Mesenchymal stem cell (in vitro differentiated cells and primary cell): Measurements from ENCODE around the gene HDAC4.
A peak's percentile ranks its signal among the peaks of the same experiment; 100 is the strongest.

ENCODE experiments used
- DNase-seq: peaks from one replicate; pipeline ENCODE4 v3.0.0-alpha.2; 2013
- H2AFZ ChIP-seq: one replicate; pipeline ENCODE4 v1.6.1; 2013; ENCODE audit warnings: low read depth, mild to moderate bottlenecking, control low read depth, inconsistent platforms, low read length, moderate library complexity
- H2AK5ac ChIP-seq: 2 replicates; pipeline ENCODE4 v1.6.1; 2013; ENCODE audit warnings: low read length, moderate library complexity, mild to moderate bottlenecking, inconsistent platforms; ENCODE audit not compliant: severe bottlenecking
- H2BK120ac ChIP-seq: one replicate; pipeline ENCODE4 v1.6.1; 2013; ENCODE audit warnings: low read depth, mild to moderate bottlenecking, inconsistent platforms, low read length, moderate library complexity
- H2BK12ac ChIP-seq, 2 experiments: one replicate each; pipeline ENCODE4 v1.6.1; 2013; ENCODE audit warnings: inconsistent platforms in 2 of 2, low read length in 2 of 2, mild to moderate bottlenecking in 2 of 2, moderate library complexity in 2 of 2, control low read depth in 1 of 2
- H2BK15ac ChIP-seq: one replicate; pipeline ENCODE4 v1.6.1; 2013; ENCODE audit warnings: mild to moderate bottlenecking, low read depth, inconsistent platforms; ENCODE audit not compliant: poor library complexity, severe bottlenecking
- H2BK5ac ChIP-seq: 2 replicates; pipeline ENCODE4 v1.6.1; 2013; ENCODE audit warnings: low read depth, mild to moderate bottlenecking, low read length, control low read depth, inconsistent platforms; ENCODE audit not compliant: poor library complexity, severe bottlenecking
- H3K14ac ChIP-seq, 2 experiments: one replicate each; pipeline ENCODE4 v1.6.1; 2013; ENCODE audit warnings: inconsistent platforms in 2 of 2, low read length in 2 of 2, control low read depth in 1 of 2, mild to moderate bottlenecking in 1 of 2, moderate library complexity in 1 of 2
- H3K18ac ChIP-seq, 2 experiments: one replicate each; pipeline ENCODE4 v1.6.1; 2013; ENCODE audit warnings: inconsistent platforms in 2 of 2, low read length in 2 of 2, control low read depth in 1 of 2, low read depth in 1 of 2, mild to moderate bottlenecking in 1 of 2
- H3K23ac ChIP-seq, 2 experiments: one replicate each; pipeline ENCODE4 v1.6.1; 2013; ENCODE audit warnings: inconsistent platforms in 2 of 2, low read length in 2 of 2, mild to moderate bottlenecking in 2 of 2, moderate library complexity in 2 of 2, control low read depth in 1 of 2
- H3K27ac ChIP-seq: 2 replicates; pipeline ENCODE4 v1.5.1; 2013; ENCODE audit warnings: mild to moderate bottlenecking, moderate library complexity, low read length, control low read depth, inconsistent platforms; ENCODE audit not compliant: poor library complexity, severe bottlenecking
- H3K27me3 ChIP-seq, 2 experiments: 2 replicates each; pipeline versions ENCODE4 v1.6.1 to v1.7.0; 2013; ENCODE audit warnings: low read length in 2 of 2, mild to moderate bottlenecking in 2 of 2, moderate library complexity in 2 of 2, control low read depth in 1 of 2, inconsistent platforms in 1 of 2; ENCODE audit not compliant: control insufficient read depth in 1 of 2, insufficient read depth in 1 of 2
- H3K36me3 ChIP-seq, 2 experiments: 2 replicates each; pipeline versions ENCODE4 v1.6.1 to v1.7.0; 2013; ENCODE audit warnings: low read length in 2 of 2, control low read depth in 1 of 2, inconsistent platforms in 1 of 2, low read depth in 1 of 2, mild to moderate bottlenecking in 1 of 2; ENCODE audit not compliant: insufficient read depth in 2 of 2, control insufficient read depth in 1 of 2
- H3K4ac ChIP-seq, 2 experiments: one replicate each; pipeline ENCODE4 v1.6.1; 2013; ENCODE audit warnings: inconsistent platforms in 2 of 2, low read length in 2 of 2, mild to moderate bottlenecking in 2 of 2, moderate library complexity in 2 of 2, control low read depth in 1 of 2, low read depth in 1 of 2
- H3K4me1 ChIP-seq: 2 replicates; pipeline ENCODE4 v1.6.1; 2013; ENCODE audit warnings: low read depth, low read length, control low read depth; ENCODE audit not compliant: control insufficient read depth, insufficient read depth
- H3K4me2 ChIP-seq: 2 replicates; pipeline ENCODE4 v1.6.1; 2013; ENCODE audit warnings: low read length, mild to moderate bottlenecking, inconsistent platforms; ENCODE audit not compliant: poor library complexity, severe bottlenecking
- H3K4me3 ChIP-seq, 2 experiments: 2 replicates each; pipeline versions ENCODE4 v1.5.1 to v1.7.0; 2013; ENCODE audit warnings: low read length in 2 of 2, mild to moderate bottlenecking in 2 of 2, control low read depth in 1 of 2, low read depth in 1 of 2; ENCODE audit not compliant: insufficient read depth in 1 of 2
- H3K79me1 ChIP-seq: replicated peaks from 2 replicates; pipeline ENCODE4 v1.6.1; 2013; ENCODE audit warnings: mild to moderate bottlenecking, control low read depth, low read length, inconsistent platforms; ENCODE audit not compliant: poor library complexity, severe bottlenecking
- H3K9ac ChIP-seq: 2 replicates; pipeline ENCODE4 v1.7.0; 2013; ENCODE audit warnings: mild to moderate bottlenecking, low read length, moderate library complexity
- H3K9me3 ChIP-seq: 2 replicates; pipeline ENCODE4 v1.7.0; 2013; ENCODE audit warnings: mild to moderate bottlenecking, low read length; ENCODE audit not compliant: control insufficient read depth
- H4K8ac ChIP-seq: one replicate; pipeline ENCODE4 v1.6.1; 2013; ENCODE audit warnings: inconsistent platforms, mild to moderate bottlenecking, low read length, moderate library complexity
- H4K91ac ChIP-seq: one replicate; pipeline ENCODE4 v1.6.1; 2013; ENCODE audit warnings: mild to moderate bottlenecking, low read length, inconsistent platforms
- WGBS: methylation state at CpG from one replicate; pipeline ENCODE4 v1.1.7; 2013; ENCODE audit warnings: mixed read lengths; 5-methylcytosine and 5-hydroxymethylcytosine counted together

Gene HDAC4

GRCh38 chr2:239296020-239296932 lies 104.5 kb downstream of the HDAC4 start:
- H3K36me3 ChIP-seq: peaks cover 0 to 7% of the 10 kb centered on the region in 2 experiments
- no peak overlapping the region for H3K27ac ChIP-seq
- no peak overlapping the region for H4K91ac ChIP-seq
- H3K27me3 ChIP-seq: no peaks in the 10 kb centered on the region
- peak overlapping the region in 1 of 2 experiments; percentile 41 for H3K4me3 ChIP-seq
- H2BK120ac ChIP-seq: no peak overlapping the region
- H3K9me3 ChIP-seq: no peaks in the 10 kb centered on the region
- 83% methylated on average over 19 of the region's 19 CpGs for WGBS
- H3K9ac ChIP-seq: peak overlapping the region; percentile 44
- H3K18ac ChIP-seq: no peak overlapping the region
- DNase-seq: no peak
- peaks cover 42% of the 10 kb centered on the region for H3K79me1 ChIP-seq
- H2BK12ac ChIP-seq: no peak overlapping the region
- H3K23ac ChIP-seq: no peak overlapping the region
- peaks cover 52% of the 10 kb centered on the region for H3K4me1 ChIP-seq
- no peak overlapping the region for H2AFZ ChIP-seq
- H2BK15ac ChIP-seq: no peak overlapping the region
- no peak overlapping the region for H2BK5ac ChIP-seq
- H3K4me2 ChIP-seq: peak overlapping the region; percentile 37
- H3K14ac ChIP-seq: peak overlapping the region in 1 of 2 experiments; percentile 39
- H4K8ac ChIP-seq: peak overlapping the region; percentile 4
- H2AK5ac ChIP-seq: no peak overlapping the region
- no peak overlapping the region for H3K4ac ChIP-seq

GRCh38 chr2:239295377-239296019 lies 105.3 kb downstream of the HDAC4 start:
- Histone ChIP-seq H2AFZ (no peak overlapping the region), H3K4me3 (peak overlapping the region in 1 of 2 experiments; percentile 41), H2BK12ac (no peak overlapping the region), H3K4me1 (peaks cover 53% of the 10 kb centered on the region), H3K27me3 (no peaks in the 10 kb centered on the region), H2BK5ac (no peak overlapping the region), H3K18ac (no peak overlapping the region), H2BK120ac (no peak overlapping the region), H3K14ac (no peak overlapping the region), H3K79me1 (peaks cover 41% of the 10 kb centered on the region), H2BK15ac (no peak overlapping the region), H3K4me2 (no peak overlapping the region), H3K23ac (no peak overlapping the region), H3K27ac (no peak overlapping the region), H2AK5ac (no peak overlapping the region), H4K91ac (no peak overlapping the region), H4K8ac (no peak overlapping the region), H3K9me3 (no peaks in the 10 kb centered on the region), H3K4ac (no peak overlapping the region), H3K36me3 (peaks cover 0 to 10% of the 10 kb centered on the region in 2 experiments), H3K9ac (peak overlapping the region; percentile 44)
- DNase-seq: no peak
- 88% methylated on average over 6 of the region's 6 CpGs for WGBS

GRCh38 chr2:239294571-239295054 lies 106.2 kb downstream of the HDAC4 start:
- H3K4ac ChIP-seq: no peak overlapping the region
- H3K4me3 ChIP-seq: no peak overlapping the region
- no peak overlapping the region for H3K18ac ChIP-seq
- no peak overlapping the region for H2BK120ac ChIP-seq
- H2BK5ac ChIP-seq: no peak overlapping the region
- H3K9me3 ChIP-seq: no peaks in the 10 kb centered on the region
- no peak overlapping the region for H4K8ac ChIP-seq
- H3K27me3 ChIP-seq: no peaks in the 10 kb centered on the region
- H3K36me3 ChIP-seq: peaks cover 0 to 12% of the 10 kb centered on the region in 2 experiments
- H3K23ac ChIP-seq: no peak overlapping the region
- H3K14ac ChIP-seq: no peak overlapping the region
- H3K4me2 ChIP-seq: no peak overlapping the region
- H3K79me1 ChIP-seq: peaks cover 45% of the 10 kb centered on the region
- 97% methylated on average over 14 of the region's 14 CpGs for WGBS
- no peak for DNase-seq
- no peak overlapping the region for H2AK5ac ChIP-seq
- H4K91ac ChIP-seq: no peak overlapping the region
- H2AFZ ChIP-seq: no peak overlapping the region
- no peak overlapping the region for H3K27ac ChIP-seq
- peaks cover 50% of the 10 kb centered on the region for H3K4me1 ChIP-seq
- H3K9ac ChIP-seq: no peak overlapping the region
- no peak overlapping the region for H2BK12ac ChIP-seq
- no peak overlapping the region for H2BK15ac ChIP-seq
